MM.1S (cell line): ENCODE results near the gene BAAT.

ENCODE experiments used
- DNase-seq: peaks from one replicate; pipeline ENCODE4 v3.0.0-alpha.2; 2015
- H2AFZ ChIP-seq: fragments of 300-600 bp; sonication (generic); 2 replicates; pipeline ENCODE4 v1.6.0; 2016; ENCODE audit warnings: antibody characterized with exemption, low read length
- H3F3A ChIP-seq: fragments of 300-600 bp; sonication (generic); 2 replicates; pipeline ENCODE4 v1.6.1; 2016; ENCODE audit warnings: mild to moderate bottlenecking, antibody characterized with exemption, low read length, moderate library complexity, mixed read lengths; ENCODE audit not compliant: insufficient read depth
- H3K27ac ChIP-seq: fragments of 300-600 bp; sonication (generic); 2 replicates; pipeline ENCODE4 v1.5.1; 2016; ENCODE audit warnings: mild to moderate bottlenecking, low read length
- H3K27me3 ChIP-seq: fragments of 300-600 bp; sonication (generic); replicated peaks from 2 replicates; pipeline ENCODE4 v1.6.0; 2016; ENCODE audit warnings: low read length; ENCODE audit not compliant: insufficient read depth
- H3K36me3 ChIP-seq: fragments of 300-600 bp; sonication (generic); replicated peaks from 2 replicates; pipeline ENCODE4 v1.6.1; 2016; ENCODE audit warnings: mild to moderate bottlenecking, low read length, mixed read lengths; ENCODE audit not compliant: insufficient read depth
- H3K4me1 ChIP-seq: fragments of 300-600 bp; sonication (generic); 2 replicates; pipeline ENCODE4 v1.6.1; 2016; ENCODE audit warnings: low read length, mixed read lengths
- H3K4me2 ChIP-seq: fragments of 300-600 bp; sonication (generic); 2 replicates; pipeline ENCODE4 v1.6.0; 2016; ENCODE audit warnings: low read depth, low read length
- H3K4me3 ChIP-seq: fragments of 300-600 bp; sonication (generic); 2 replicates; pipeline ENCODE4 v1.5.1; 2016; ENCODE audit warnings: low read length, mixed read lengths
- H3K79me2 ChIP-seq: fragments of 300-600 bp; sonication (generic); 2 replicates; pipeline ENCODE4 v1.6.1; 2016; ENCODE audit warnings: mixed run types, low read length, mixed read lengths
- H3K9ac ChIP-seq: fragments of 300-600 bp; sonication (generic); 2 replicates; pipeline ENCODE4 v1.6.1; 2016; ENCODE audit warnings: low read length, mixed read lengths
- H3K9me2 ChIP-seq: fragments of 300-600 bp; sonication (generic); replicated peaks from 2 replicates; pipeline ENCODE4 v1.6.1; 2016; ENCODE audit warnings: mild to moderate bottlenecking, low read length, mixed read lengths; ENCODE audit not compliant: insufficient read depth
- H3K9me3 ChIP-seq: fragments of 300-600 bp; sonication (generic); replicated peaks from 2 replicates; pipeline ENCODE4 v1.6.1; 2016; ENCODE audit warnings: mild to moderate bottlenecking, low read length, mixed read lengths; ENCODE audit not compliant: insufficient read depth
- H4K20me1 ChIP-seq: fragments of 300-600 bp; sonication (generic); 2 replicates; pipeline ENCODE4 v1.6.1; 2016; ENCODE audit warnings: mild to moderate bottlenecking, low read length, moderate library complexity, mixed read lengths; ENCODE audit not compliant: insufficient read depth
- CTCF ChIP-seq: fragments of 300-600 bp; sonication (generic); IDR thresholded peaks from 2 replicates; pipeline ENCODE4 v1.5.1; 2016; ENCODE audit warnings: antibody characterized with exemption, low read length, mixed read lengths
- EZH2 ChIP-seq: fragments of 300-600 bp; sonication (generic); optimal IDR thresholded peaks from 2 replicates; pipeline ENCODE3; 2017; ENCODE audit warnings: low read depth, mild to moderate bottlenecking, antibody characterized with exemption, low read length, mixed read lengths
- EZH2phosphoT487 ChIP-seq: fragments of 300-600 bp; sonication (generic); IDR thresholded peaks from 2 replicates; pipeline ENCODE4 v1.6.1; 2018; ENCODE audit warnings: antibody characterized with exemption, low read length

Gene BAAT

DNA sequence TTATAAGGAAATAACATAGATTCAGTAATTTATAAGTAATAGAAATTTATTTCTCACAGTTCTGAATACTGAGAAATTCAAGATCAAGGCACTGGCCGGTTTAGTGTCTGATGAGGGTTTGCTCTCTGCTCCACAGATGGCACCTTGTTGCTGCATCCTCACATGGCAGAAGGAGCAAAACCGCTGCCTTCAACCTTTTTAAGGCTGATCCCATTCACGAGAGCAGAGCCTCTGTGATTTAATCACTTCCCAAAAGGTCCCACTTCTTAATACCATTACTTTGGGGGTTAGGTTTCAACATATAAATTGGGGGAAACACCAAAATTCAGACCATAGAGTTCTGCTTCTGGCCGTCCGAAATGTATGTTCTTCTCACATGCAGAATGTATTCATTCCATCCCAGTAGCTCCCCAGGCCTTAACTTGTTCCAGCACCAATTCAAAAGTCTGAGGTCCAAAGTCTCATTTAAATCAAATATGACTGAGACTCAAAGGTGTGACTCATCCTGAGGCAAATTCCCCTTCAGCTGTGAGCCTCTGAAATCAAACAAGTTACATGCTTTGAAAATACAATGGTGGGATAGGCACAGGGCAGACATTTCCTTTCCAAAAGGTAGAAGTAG lies 30.6 kb downstream of the BAAT start:
- Histone ChIP-seq H3K4me3 (no peak overlapping the region), H2AFZ (no peak overlapping the region), H3F3A (no peaks in the 10 kb centered on the region), H3K9ac (no peak overlapping the region), H3K9me2 (no peaks in the 10 kb centered on the region), H4K20me1 (no peaks in the 10 kb centered on the region), H3K4me2 (no peak overlapping the region), H3K9me3 (no peaks in the 10 kb centered on the region), H3K79me2 (no peaks in the 10 kb centered on the region), H3K4me1 (no peaks in the 10 kb centered on the region), H3K27me3 (no peaks in the 10 kb centered on the region), H3K27ac (no peak overlapping the region), H3K36me3 (no peaks in the 10 kb centered on the region)
- DNase-seq = no peak
- TF ChIP-seq EZH2 (no peak), CTCF (no peak), EZH2phosphoT487 (no peak)

GRCh38 chr9:101353683-101354082 lies 31.1 kb downstream of the BAAT start:
- Histone ChIP-seq H3K4me2 (no peak overlapping the region), H3F3A (no peaks in the 10 kb centered on the region), H2AFZ (no peak overlapping the region), H3K4me1 (no peaks in the 10 kb centered on the region), H3K27me3 (no peaks in the 10 kb centered on the region), H4K20me1 (no peaks in the 10 kb centered on the region), H3K79me2 (no peaks in the 10 kb centered on the region), H3K36me3 (no peaks in the 10 kb centered on the region), H3K9me3 (no peaks in the 10 kb centered on the region), H3K27ac (no peak overlapping the region), H3K9me2 (no peaks in the 10 kb centered on the region), H3K9ac (no peak overlapping the region), H3K4me3 (no peak overlapping the region)
- DNase-seq = no peak
- no peak for TF ChIP-seq CTCF

GRCh38 chr9:101352892-101353463 lies 31.8 kb downstream of the BAAT start:
- H2AFZ ChIP-seq = no peak overlapping the region
- H3K36me3 ChIP-seq = no peaks in the 10 kb centered on the region
- H4K20me1 ChIP-seq = no peaks in the 10 kb centered on the region
- H3K27ac ChIP-seq = no peak overlapping the region
- DNase-seq = no peak
- no peaks in the 10 kb centered on the region for H3K79me2 ChIP-seq
- H3K4me1 ChIP-seq = no peaks in the 10 kb centered on the region
- TF ChIP-seq EZH2 (no peak), EZH2phosphoT487 (no peak), CTCF (no peak)
- H3K9ac ChIP-seq = no peak overlapping the region
- no peaks in the 10 kb centered on the region for H3F3A ChIP-seq
- H3K27me3 ChIP-seq = no peaks in the 10 kb centered on the region
- H3K4me2 ChIP-seq = no peak overlapping the region
- H3K9me3 ChIP-seq = no peaks in the 10 kb centered on the region
- H3K9me2 ChIP-seq = no peaks in the 10 kb centered on the region
- no peak overlapping the region for H3K4me3 ChIP-seq
